Measurements from ENCODE around the gene PLEKHM2.

Gene PLEKHM2

DNA sequence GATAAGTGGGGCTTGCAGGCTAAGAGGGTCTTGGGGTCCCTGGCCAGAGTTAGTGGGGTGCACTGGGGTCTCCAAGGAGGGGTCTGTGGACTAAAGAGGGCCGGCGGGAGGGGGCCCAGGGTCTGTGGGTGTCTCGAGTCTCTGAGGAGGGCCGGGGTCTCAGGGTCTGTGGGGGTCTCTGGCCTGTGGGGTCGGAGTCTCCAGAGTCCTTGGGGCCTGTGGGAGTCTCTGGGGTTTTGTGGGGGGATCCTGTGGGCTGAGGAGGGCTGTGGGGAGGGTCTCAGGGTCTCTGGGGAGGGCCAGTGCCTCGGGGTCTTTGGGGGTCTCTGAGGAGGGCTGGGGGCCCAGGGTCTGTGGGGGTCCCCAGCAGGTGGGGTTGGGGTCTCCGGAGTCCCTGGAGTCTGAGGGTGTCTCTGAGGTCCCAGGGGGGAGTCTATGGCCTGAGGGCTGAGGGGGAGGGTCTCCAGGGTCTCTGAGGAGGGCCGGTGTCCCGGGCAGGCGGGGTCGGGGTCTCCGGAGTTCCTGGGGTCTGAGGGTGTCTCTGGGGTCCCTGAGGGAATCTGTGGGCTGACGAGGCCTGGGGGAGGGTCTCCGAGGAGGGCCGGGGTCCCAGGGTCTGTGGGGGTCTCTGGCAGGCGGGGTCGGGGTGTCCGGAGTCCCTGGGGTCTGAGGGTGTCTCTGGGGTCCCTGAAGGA lies 628 bp upstream of the PLEKHM2 start:
- H3K56ac ChIP-seq (ENCODE audit: low read length), result peak overlapping the region; percentile 89
- no peak overlapping the region for H2AK5ac ChIP-seq (ENCODE audit: low read length)
- no peaks in the 10 kb centered on the region for H3K36me3 ChIP-seq (ENCODE audit: control insufficient read depth, insufficient read depth, low read length)
- peaks cover 7% of the 10 kb centered on the region for H3K79me1 ChIP-seq (ENCODE audit: low read length)
- peak overlapping the region; percentile 99 for H4K8ac ChIP-seq (ENCODE audit: low read depth, low read length)
- H3K23ac ChIP-seq (ENCODE audit: low read length), result no peak overlapping the region
- H3K4me1 ChIP-seq (ENCODE audit: control insufficient read depth, low read depth, low read length), result no peaks in the 10 kb centered on the region
- H2BK15ac ChIP-seq (replicated peaks; ENCODE audit: low read depth), result no peak overlapping the region
- no CpG with 5 or more reads among the region's 18 CpGs for WGBS (ENCODE audit: extremely low coverage, insufficient coverage, low lambda C conversion rate)
- H3K4me3 ChIP-seq (ENCODE audit: low read length), result peak overlapping the region; percentile 12
- peak overlapping the region; percentile 54 for H3K4me2 ChIP-seq (ENCODE audit: low read length)
- peaks cover 20% of the 10 kb centered on the region for H3K79me2 ChIP-seq (ENCODE audit: control insufficient read depth, insufficient read depth, low read length)
- no peak overlapping the region for H4K5ac ChIP-seq (ENCODE audit: low read length)
- H3K4ac ChIP-seq (ENCODE audit: low read depth, low read length), result peak overlapping the region; percentile 99
- peak overlapping the region; percentile 88 for H3K27ac ChIP-seq (ENCODE audit: low read depth, low read length)
- H2BK5ac ChIP-seq (ENCODE audit: low read length), result no peak overlapping the region
- peak overlapping the region; percentile 100 for H3K18ac ChIP-seq (ENCODE audit: low read length)
- peak overlapping the region; percentile 98 for H2BK120ac ChIP-seq (ENCODE audit: low read depth, low read length)
- H3K27me3 ChIP-seq (ENCODE audit: insufficient read depth, low read length, poor library complexity), result no peaks in the 10 kb centered on the region
- H3K9ac ChIP-seq (ENCODE audit: low read length), result peak overlapping the region; percentile 79
- no peak for DNase-seq

DNA sequence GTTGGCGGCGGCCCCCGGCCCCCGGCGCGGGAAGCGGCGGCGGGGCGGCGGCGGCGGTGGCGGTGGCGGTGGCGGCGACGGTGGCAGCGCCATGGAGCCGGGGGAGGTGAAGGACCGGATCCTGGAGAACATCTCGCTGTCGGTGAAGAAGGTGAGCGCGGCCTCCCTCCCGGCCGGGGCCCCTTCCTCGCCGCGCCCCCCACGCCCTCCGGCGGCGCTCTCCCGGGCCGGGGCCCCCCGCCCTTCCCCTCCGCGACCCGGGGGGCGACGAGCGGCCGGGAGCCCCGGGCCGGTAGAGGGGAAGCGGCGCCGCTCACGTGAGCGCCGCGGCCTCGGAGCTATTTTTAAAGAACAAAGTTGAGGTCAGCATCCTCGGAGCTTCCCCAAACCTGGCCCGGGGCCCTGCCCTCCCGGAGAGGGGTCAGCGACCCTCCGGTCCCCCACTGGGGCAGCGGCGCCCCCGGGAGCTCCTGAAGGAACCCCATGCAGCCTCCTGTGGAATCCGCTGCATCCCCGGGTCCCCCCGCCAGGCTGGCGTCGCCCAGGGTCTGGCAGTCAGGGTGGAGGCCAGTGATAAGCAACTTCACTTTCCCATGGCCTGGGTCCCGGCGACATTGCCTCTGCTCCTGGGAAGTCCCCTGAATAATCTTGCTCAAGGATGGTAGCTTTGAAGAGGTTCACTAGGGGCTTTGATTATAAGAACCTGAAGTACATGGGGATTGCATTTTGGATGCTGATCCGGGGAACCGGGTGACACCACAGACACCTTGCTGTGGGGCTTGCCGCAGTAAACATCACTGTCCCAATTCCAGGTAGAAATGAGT lies 560 bp downstream of the PLEKHM2 start:
- Histone ChIP-seq H3K9ac (ENCODE audit: low read length) (peak overlapping the region; percentile 79), H2BK15ac (replicated peaks; ENCODE audit: low read depth) (no peak overlapping the region), H3K4me3 (ENCODE audit: low read length) (peak overlapping the region; percentile 77), H4K8ac (ENCODE audit: low read depth, low read length) (peak overlapping the region; percentile 7), H3K56ac (ENCODE audit: low read length) (peak overlapping the region; percentile 88), H3K4me2 (ENCODE audit: low read length) (peak overlapping the region; percentile 80), H2AK5ac (ENCODE audit: low read length) (no peak overlapping the region), H3K79me2 (ENCODE audit: control insufficient read depth, insufficient read depth, low read length) (peaks cover 27% of the 10 kb centered on the region), H3K36me3 (ENCODE audit: control insufficient read depth, insufficient read depth, low read length) (no peaks in the 10 kb centered on the region), H3K18ac (ENCODE audit: low read length) (peak overlapping the region; percentile 100), H2BK120ac (ENCODE audit: low read depth, low read length) (no peak overlapping the region), H2BK5ac (ENCODE audit: low read length) (no peak overlapping the region), H4K5ac (ENCODE audit: low read length) (no peak overlapping the region), H3K4me1 (ENCODE audit: control insufficient read depth, low read depth, low read length) (no peaks in the 10 kb centered on the region), H3K23ac (ENCODE audit: low read length) (no peak overlapping the region), H3K4ac (ENCODE audit: low read depth, low read length) (peak overlapping the region; percentile 99), H3K27ac (ENCODE audit: low read depth, low read length) (peak overlapping the region; percentile 88), H3K27me3 (ENCODE audit: insufficient read depth, low read length, poor library complexity) (no peaks in the 10 kb centered on the region), H3K79me1 (ENCODE audit: low read length) (peaks cover 14% of the 10 kb centered on the region)
- WGBS (ENCODE audit: extremely low coverage, insufficient coverage, low lambda C conversion rate), result no CpG with 5 or more reads among the region's 72 CpGs
- DNase-seq, result peak; percentile 64

DNA sequence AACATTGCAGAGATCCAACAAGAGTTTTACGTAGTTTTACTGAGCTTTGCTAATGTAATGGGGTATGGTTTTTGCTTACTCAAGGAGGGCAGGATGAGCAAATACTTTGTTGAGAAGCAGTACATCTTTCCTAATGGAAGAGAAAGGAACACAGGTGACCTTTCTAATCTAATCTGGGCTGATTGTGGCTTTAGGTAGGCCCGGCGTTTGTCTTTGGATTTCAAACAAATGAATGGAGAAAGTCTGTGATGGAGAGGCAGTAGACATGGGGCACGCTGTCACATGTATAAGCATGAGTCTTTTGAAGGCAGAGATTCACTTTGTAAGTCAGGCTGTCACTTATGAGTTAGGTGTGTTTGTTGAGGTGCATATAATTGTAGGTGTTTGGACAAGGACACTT lies 1.7 kb downstream of the PLEKHM2 start:
- Histone ChIP-seq H3K79me1 (ENCODE audit: low read length) (peaks cover 19% of the 10 kb centered on the region), H2BK15ac (replicated peaks; ENCODE audit: low read depth) (no peak overlapping the region), H3K4me2 (ENCODE audit: low read length) (no peak overlapping the region), H3K56ac (ENCODE audit: low read length) (peak overlapping the region; percentile 1), H3K27ac (ENCODE audit: low read depth, low read length) (no peak overlapping the region), H3K27me3 (ENCODE audit: insufficient read depth, low read length, poor library complexity) (no peaks in the 10 kb centered on the region), H4K5ac (ENCODE audit: low read length) (no peak overlapping the region), H2BK120ac (ENCODE audit: low read depth, low read length) (no peak overlapping the region), H2AK5ac (ENCODE audit: low read length) (no peak overlapping the region), H2BK5ac (ENCODE audit: low read length) (no peak overlapping the region), H3K4me1 (ENCODE audit: control insufficient read depth, low read depth, low read length) (no peaks in the 10 kb centered on the region), H3K23ac (ENCODE audit: low read length) (no peak overlapping the region), H3K4ac (ENCODE audit: low read depth, low read length) (no peak overlapping the region), H4K8ac (ENCODE audit: low read depth, low read length) (no peak overlapping the region), H3K4me3 (ENCODE audit: low read length) (no peak overlapping the region), H3K36me3 (ENCODE audit: control insufficient read depth, insufficient read depth, low read length) (no peaks in the 10 kb centered on the region), H3K18ac (ENCODE audit: low read length) (no peak overlapping the region), H3K79me2 (ENCODE audit: control insufficient read depth, insufficient read depth, low read length) (peaks cover 34% of the 10 kb centered on the region), H3K9ac (ENCODE audit: low read length) (no peak overlapping the region)
- DNase-seq, result no peak
- WGBS (ENCODE audit: extremely low coverage, insufficient coverage, low lambda C conversion rate), result no CpG with 5 or more reads among the region's 4 CpGs

DNA sequence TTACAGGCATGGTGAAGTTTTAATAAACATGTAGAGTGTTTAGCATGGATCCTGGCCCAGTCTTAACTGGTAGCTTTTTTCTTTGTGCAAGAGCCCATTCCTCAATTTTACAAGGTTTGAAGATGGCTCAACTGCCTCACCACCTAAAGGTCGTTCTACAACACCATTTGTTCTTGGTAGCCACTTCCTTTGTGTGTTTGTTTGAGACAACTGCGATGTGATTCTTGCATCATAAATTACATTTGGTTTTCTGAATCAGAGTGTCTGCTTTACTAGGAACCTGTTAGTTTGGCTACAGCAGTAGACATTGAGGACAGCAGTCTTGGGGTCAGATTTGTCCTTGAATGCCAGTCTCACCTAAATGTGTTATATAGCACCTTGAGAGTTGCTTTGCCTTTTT lies 3.3 kb downstream of the PLEKHM2 start:
- WGBS (ENCODE audit: extremely low coverage, insufficient coverage, low lambda C conversion rate), result no CpG with 5 or more reads among the region's 2 CpGs
- no peak overlapping the region for H2BK15ac ChIP-seq (replicated peaks; ENCODE audit: low read depth)
- H3K4me1 ChIP-seq (ENCODE audit: control insufficient read depth, low read depth, low read length), result no peaks in the 10 kb centered on the region
- no peaks in the 10 kb centered on the region for H3K36me3 ChIP-seq (ENCODE audit: control insufficient read depth, insufficient read depth, low read length)
- no peak overlapping the region for H2AK5ac ChIP-seq (ENCODE audit: low read length)
- H4K8ac ChIP-seq (ENCODE audit: low read depth, low read length), result no peak overlapping the region
- H4K5ac ChIP-seq (ENCODE audit: low read length), result no peak overlapping the region
- no peak overlapping the region for H3K27ac ChIP-seq (ENCODE audit: low read depth, low read length)
- no peak overlapping the region for H3K9ac ChIP-seq (ENCODE audit: low read length)
- H3K4me3 ChIP-seq (ENCODE audit: low read length), result no peak overlapping the region
- H3K23ac ChIP-seq (ENCODE audit: low read length), result no peak overlapping the region
- no peak overlapping the region for H3K4ac ChIP-seq (ENCODE audit: low read depth, low read length)
- H3K27me3 ChIP-seq (ENCODE audit: insufficient read depth, low read length, poor library complexity), result no peaks in the 10 kb centered on the region
- H2BK120ac ChIP-seq (ENCODE audit: low read depth, low read length), result no peak overlapping the region
- H3K79me2 ChIP-seq (ENCODE audit: control insufficient read depth, insufficient read depth, low read length), result peaks cover 41% of the 10 kb centered on the region
- H3K79me1 ChIP-seq (ENCODE audit: low read length), result peaks cover 23% of the 10 kb centered on the region
- no peak for DNase-seq
- H2BK5ac ChIP-seq (ENCODE audit: low read length), result no peak overlapping the region
- H3K18ac ChIP-seq (ENCODE audit: low read length), result no peak overlapping the region
- no peak overlapping the region for H3K4me2 ChIP-seq (ENCODE audit: low read length)
- H3K56ac ChIP-seq (ENCODE audit: low read length), result no peak overlapping the region

DNA sequence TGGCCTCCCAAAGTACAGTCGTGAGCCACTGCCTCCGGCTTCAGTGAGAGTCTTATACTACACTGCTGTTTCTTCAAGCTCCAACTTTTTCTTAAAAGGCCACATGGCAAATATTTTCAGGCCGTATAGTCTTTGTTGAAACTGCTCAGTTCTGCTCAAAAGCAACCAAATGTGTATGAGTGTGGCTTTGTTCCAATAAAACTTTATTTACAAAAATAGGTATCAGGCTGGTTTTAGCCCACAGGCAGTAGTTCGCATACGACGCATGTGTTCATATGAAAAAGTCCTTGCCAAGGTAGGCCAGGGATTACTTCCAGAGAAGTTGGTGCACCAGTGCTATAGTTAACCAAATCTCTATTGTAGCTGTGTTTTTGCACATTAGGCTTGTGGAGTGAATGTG lies 6.2 kb downstream of the PLEKHM2 start:
- H3K79me1 ChIP-seq (ENCODE audit: low read length), result peaks cover 32% of the 10 kb centered on the region
- peaks cover 41% of the 10 kb centered on the region for H3K79me2 ChIP-seq (ENCODE audit: control insufficient read depth, insufficient read depth, low read length)
- no peak overlapping the region for H4K5ac ChIP-seq (ENCODE audit: low read length)
- no peak overlapping the region for H3K9ac ChIP-seq (ENCODE audit: low read length)
- no peak overlapping the region for H3K4me3 ChIP-seq (ENCODE audit: low read length)
- WGBS (ENCODE audit: extremely low coverage, insufficient coverage, low lambda C conversion rate), result no CpG with 5 or more reads among the region's 6 CpGs
- no peak overlapping the region for H2BK15ac ChIP-seq (replicated peaks; ENCODE audit: low read depth)
- H3K4me1 ChIP-seq (ENCODE audit: control insufficient read depth, low read depth, low read length), result no peaks in the 10 kb centered on the region
- no peaks in the 10 kb centered on the region for H3K36me3 ChIP-seq (ENCODE audit: control insufficient read depth, insufficient read depth, low read length)
- no peak overlapping the region for H4K8ac ChIP-seq (ENCODE audit: low read depth, low read length)
- H3K4ac ChIP-seq (ENCODE audit: low read depth, low read length), result no peak overlapping the region
- H3K27me3 ChIP-seq (ENCODE audit: insufficient read depth, low read length, poor library complexity), result no peaks in the 10 kb centered on the region
- H2BK120ac ChIP-seq (ENCODE audit: low read depth, low read length), result no peak overlapping the region
- H3K23ac ChIP-seq (ENCODE audit: low read length), result no peak overlapping the region
- H2AK5ac ChIP-seq (ENCODE audit: low read length), result no peak overlapping the region
- no peak overlapping the region for H2BK5ac ChIP-seq (ENCODE audit: low read length)
- no peak overlapping the region for H3K4me2 ChIP-seq (ENCODE audit: low read length)
- no peak for DNase-seq
- no peak overlapping the region for H3K56ac ChIP-seq (ENCODE audit: low read length)
- no peak overlapping the region for H3K27ac ChIP-seq (ENCODE audit: low read depth, low read length)
- H3K18ac ChIP-seq (ENCODE audit: low read length), result no peak overlapping the region
